SK-N-SH (cell line): ENCODE results near the gene SERPINA12. TPM values are rescaled to one million over a fixed set of nuclear protein-coding genes. Genes with fewer than 3 reads are reported as not detected.

Source experiments
- CTCF ChIA-PET: fragments of 300-600, 350-600 bp; formaldehyde crosslinking; extraction: SDS; loops from one replicate; lab custom pipeline; 2021; lab: Yijun Ruan, JAX
- POLR2A ChIA-PET: fragments of 350-600 bp; sonication (Branson Sonifier 250); formaldehyde crosslinking; extraction: SDS; loops from one replicate; lab custom pipeline; 2020; ENCODE audit warnings: antibody characterized with exemption, inconsistent platforms; lab: Yijun Ruan, JAX
- DNase-seq: peaks from one replicate; pipeline ENCODE4 v3.0.0; 2012
- H2AFZ ChIP-seq: fragments of 200-600 bp; sonication (generic); 2 replicates; pipeline ENCODE4 v1.8.1; 2016; ENCODE audit warnings: antibody characterized with exemption, mild to moderate bottlenecking, low read depth
- H3F3A ChIP-seq: fragments of 200-600 bp; sonication (generic); replicated peaks from 2 replicates; pipeline ENCODE3; 2016; ENCODE audit warnings: antibody characterized with exemption, mild to moderate bottlenecking; ENCODE audit not compliant: insufficient read depth
- H3K27ac ChIP-seq, 2 experiments: fragments of 200-500 bp in 1 of 2; fragments of 200-600 bp in 1 of 2; sonication (Bioruptor generic) in 1 of 2; sonication (generic), shearing (Covaris generic) in 1 of 2; 2 replicates each; pipeline versions ENCODE4 v1.5.1 to v1.6.1; 2014 to 2016; ENCODE audit warnings: low read depth in 2 of 2, inconsistent platforms in 1 of 2, low read length in 1 of 2, mild to moderate bottlenecking in 1 of 2, mixed read lengths in 1 of 2
- H3K27me3 ChIP-seq: fragments of 200-600 bp; sonication (generic), shearing (Covaris generic); 2 replicates; pipeline ENCODE4 v1.6.1; 2016; ENCODE audit warnings: mixed run types; ENCODE audit not compliant: insufficient read depth
- H3K36me3 ChIP-seq, 2 experiments: fragments of 200-500 bp in 1 of 2; fragments of 200-600 bp in 1 of 2; sonication (Bioruptor generic) in 1 of 2; sonication (generic) in 1 of 2; replicated peaks in 1 of 2; 2 replicates each; pipeline versions ENCODE3 to v1.5.1; 2014 to 2016; ENCODE audit warnings: low read length in 1 of 2, mild to moderate bottlenecking in 1 of 2; ENCODE audit not compliant: insufficient read depth in 2 of 2, control insufficient read depth in 1 of 2
- H3K4me1 ChIP-seq, 2 experiments: fragments of 200-500 bp in 1 of 2; fragments of 200-600 bp in 1 of 2; sonication (Bioruptor generic) in 1 of 2; sonication (generic), shearing (Covaris generic) in 1 of 2; 2 replicates each; pipeline versions ENCODE4 v1.5.1 to v1.6.1; 2014 to 2016; ENCODE audit warnings: low read depth in 1 of 2, low read length in 1 of 2, mixed run types in 1 of 2; ENCODE audit not compliant: insufficient read depth in 2 of 2, control insufficient read depth in 1 of 2
- H3K4me2 ChIP-seq: fragments of 200-600 bp; sonication (generic), shearing (Covaris generic); 2 replicates; pipeline ENCODE4 v1.6.1; 2017; ENCODE audit warnings: mixed run types
- H3K4me3 ChIP-seq, 2 experiments: fragments of 200-500 bp in 1 of 2; fragments of 200-600 bp in 1 of 2; sonication (Bioruptor generic) in 1 of 2; sonication (generic), shearing (Covaris generic) in 1 of 2; 2 replicates each; pipeline versions ENCODE4 v1.5.1 to v1.8.1; 2014 to 2016; ENCODE audit warnings: low read depth in 2 of 2, inconsistent platforms in 1 of 2, low read length in 1 of 2, mild to moderate bottlenecking in 1 of 2, mixed read lengths in 1 of 2, moderate library complexity in 1 of 2
- H3K79me2 ChIP-seq: fragments of 200-600 bp; sonication (generic); 2 replicates; pipeline ENCODE4 v1.8.1; 2017; ENCODE audit warnings: mild to moderate bottlenecking; ENCODE audit not compliant: insufficient read depth
- H3K9ac ChIP-seq: fragments of 200-600 bp; sonication (generic); 2 replicates; pipeline ENCODE4 v1.6.1; 2017; ENCODE audit warnings: mixed run types
- H3K9me2 ChIP-seq: fragments of 200-600 bp; sonication (generic); 2 replicates; pipeline ENCODE4 v1.6.1; 2017; ENCODE audit warnings: mixed run types
- H3K9me3 ChIP-seq: fragments of 200-600 bp; sonication (generic); 2 replicates; pipeline ENCODE4 v1.6.1; 2017; ENCODE audit warnings: mixed run types, mild to moderate bottlenecking, moderate library complexity
- H4K20me1 ChIP-seq: fragments of 200-600 bp; sonication (generic); 2 replicates; pipeline ENCODE4 v1.6.1; 2017; ENCODE audit warnings: mild to moderate bottlenecking, mixed run types; ENCODE audit not compliant: insufficient read depth
- CHD2 ChIP-seq: fragments of 150-350 bp; IDR thresholded peaks from 2 replicates; pipeline ENCODE4 v1.6.1; 2018; ENCODE audit warnings: low read length; ENCODE audit not compliant: partially characterized antibody
- ELF1 ChIP-seq: IDR thresholded peaks from 2 replicates; pipeline ENCODE4 v1.4.0; 2012
- FOSL2 ChIP-seq: IDR thresholded peaks from 2 replicates; pipeline ENCODE4 v1.4.0; 2012; ENCODE audit warnings: low read depth, mild to moderate bottlenecking, moderate library complexity, borderline replicate concordance
- FOXM1 ChIP-seq: IDR thresholded peaks from 2 replicates; pipeline ENCODE4 v1.4.0; 2012; ENCODE audit warnings: low read depth, mild to moderate bottlenecking
- GATA2 ChIP-seq: sonication (generic); formaldehyde crosslinking; IDR thresholded peaks from 2 replicates; pipeline ENCODE4 v1.5.0; 2020; ENCODE audit warnings: mild to moderate bottlenecking, missing genetic modification reagents
- MEF2A ChIP-seq: IDR thresholded peaks from 2 replicates; pipeline ENCODE4 v1.4.0; 2012; ENCODE audit warnings: low read depth, borderline replicate concordance
- MXI1 ChIP-seq: IDR thresholded peaks from 2 replicates; pipeline ENCODE4 v1.6.1; 2012; ENCODE audit warnings: mild to moderate bottlenecking, low read depth, low read length, improper control_type of control experiment
- NRF1 ChIP-seq: IDR thresholded peaks from 2 replicates; pipeline ENCODE4 v1.6.1; 2012; ENCODE audit warnings: low read depth, mild to moderate bottlenecking, low read length
- POLR2AphosphoS5 ChIP-seq: IDR thresholded peaks from 2 replicates; pipeline ENCODE4 v1.6.1; 2012; ENCODE audit warnings: low read depth, low read length
- RAD21 ChIP-seq: IDR thresholded peaks from 2 replicates; pipeline ENCODE4 v1.6.1; 2012; ENCODE audit warnings: mild to moderate bottlenecking, low read length
- RFX5 ChIP-seq: IDR thresholded peaks from 2 replicates; pipeline ENCODE4 v1.6.1; 2012; ENCODE audit warnings: mild to moderate bottlenecking, improper control_type of control experiment, low read length
- RXRA ChIP-seq: IDR thresholded peaks from 2 replicates; pipeline ENCODE4 v1.4.0; 2012; ENCODE audit warnings: low read depth, mild to moderate bottlenecking, borderline replicate concordance
- TCF12 ChIP-seq: IDR thresholded peaks from 2 replicates; pipeline ENCODE4 v1.4.0; 2012
- YY1 ChIP-seq: IDR thresholded peaks from 2 replicates; pipeline ENCODE4 v1.4.0; 2012; ENCODE audit warnings: low read depth, mild to moderate bottlenecking
- WGBS: methylation state at CpG from one replicate; pipeline ENCODE4 v1.1.6; 2017; ENCODE audit warnings: low lambda C conversion rate; 5-methylcytosine and 5-hydroxymethylcytosine counted together
- polyA plus RNA-seq, 3 experiments: library from polyadenylated mRNA; depleted of rRNA; stranded (reverse); fragments of >200 nt; gene quantifications; 2 replicates each; pipeline ENCODE4 v1.2.3, GENCODE V29; 2012
- TF ChIP-seq, protein P1 (sequence below): IDR thresholded peaks from 2 replicates; pipeline ENCODE4; 2012
- TF ChIP-seq, protein P2 (sequence below): IDR thresholded peaks from 2 replicates; pipeline ENCODE4 v1.6.1; 2012; ENCODE audit warnings: mild to moderate bottlenecking, low read depth, low read length, moderate library complexity
- TF ChIP-seq, protein P3 (sequence below): fragments of 150-350 bp; IDR thresholded peaks from 2 replicates; pipeline ENCODE4 v1.6.1; 2017; ENCODE audit warnings: antibody characterized with exemption, low read length, low read depth, borderline replicate concordance
- TF ChIP-seq, protein P4 (sequence below): fragments of 150-350 bp; IDR thresholded peaks from 2 replicates; pipeline ENCODE4 v1.6.1; 2016; ENCODE audit warnings: mild to moderate bottlenecking, low read depth, low read length

SERPINA12 gene
- polyA plus RNA-seq, 1 of the 3 experiments (the other 2 are of a cell fraction): not detected

DNA sequence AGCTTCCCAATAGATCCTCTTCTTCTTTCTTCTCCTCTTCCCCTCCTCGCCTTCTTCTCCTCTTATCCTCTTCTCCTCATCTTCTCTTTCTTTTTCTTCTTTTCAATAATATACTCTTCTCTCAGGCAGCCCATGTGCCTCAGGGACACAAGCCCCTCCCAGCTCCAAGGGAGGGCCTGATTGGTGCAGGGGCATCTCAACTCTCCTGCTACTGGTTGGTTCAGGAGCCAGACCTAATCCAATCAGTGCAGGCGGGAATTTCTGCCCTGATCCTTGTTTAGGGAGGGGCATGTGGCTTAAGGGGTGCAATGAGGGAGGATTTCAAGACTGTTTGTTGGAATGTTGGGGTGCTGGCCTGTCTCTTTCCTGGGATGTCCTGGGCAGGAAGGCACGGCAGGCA, 9.0 kb downstream of the SERPINA12 start:
- H3K79me2 ChIP-seq: no peaks in the 10 kb centered on the region
- DNase-seq: no peak
- H3K9ac ChIP-seq: no peak overlapping the region
- H3F3A ChIP-seq: no peaks in the 10 kb centered on the region
- TF ChIP-seq FOSL2 (no peak), FOXM1 (no peak), MXI1 (no peak), POLR2AphosphoS5 (no peak), MEF2A (no peak), RFX5 (no peak), TCF12 (no peak), GATA2 (CRISPR knock-in tag) (no peak), CHD2 (no peak), NRF1 (no peak), YY1 (no peak), RXRA (no peak), RAD21 (no peak), ELF1 (no peak)
- TF ChIP-seq, protein P1, sequence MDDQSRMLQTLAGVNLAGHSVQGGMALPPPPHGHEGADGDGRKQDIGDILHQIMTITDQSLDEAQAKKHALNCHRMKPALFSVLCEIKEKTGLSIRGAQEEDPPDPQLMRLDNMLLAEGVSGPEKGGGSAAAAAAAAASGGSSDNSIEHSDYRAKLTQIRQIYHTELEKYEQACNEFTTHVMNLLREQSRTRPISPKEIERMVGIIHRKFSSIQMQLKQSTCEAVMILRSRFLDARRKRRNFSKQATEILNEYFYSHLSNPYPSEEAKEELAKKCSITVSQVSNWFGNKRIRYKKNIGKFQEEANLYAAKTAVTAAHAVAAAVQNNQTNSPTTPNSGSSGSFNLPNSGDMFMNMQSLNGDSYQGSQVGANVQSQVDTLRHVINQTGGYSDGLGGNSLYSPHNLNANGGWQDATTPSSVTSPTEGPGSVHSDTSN: no peak
- TF ChIP-seq, protein P2, sequence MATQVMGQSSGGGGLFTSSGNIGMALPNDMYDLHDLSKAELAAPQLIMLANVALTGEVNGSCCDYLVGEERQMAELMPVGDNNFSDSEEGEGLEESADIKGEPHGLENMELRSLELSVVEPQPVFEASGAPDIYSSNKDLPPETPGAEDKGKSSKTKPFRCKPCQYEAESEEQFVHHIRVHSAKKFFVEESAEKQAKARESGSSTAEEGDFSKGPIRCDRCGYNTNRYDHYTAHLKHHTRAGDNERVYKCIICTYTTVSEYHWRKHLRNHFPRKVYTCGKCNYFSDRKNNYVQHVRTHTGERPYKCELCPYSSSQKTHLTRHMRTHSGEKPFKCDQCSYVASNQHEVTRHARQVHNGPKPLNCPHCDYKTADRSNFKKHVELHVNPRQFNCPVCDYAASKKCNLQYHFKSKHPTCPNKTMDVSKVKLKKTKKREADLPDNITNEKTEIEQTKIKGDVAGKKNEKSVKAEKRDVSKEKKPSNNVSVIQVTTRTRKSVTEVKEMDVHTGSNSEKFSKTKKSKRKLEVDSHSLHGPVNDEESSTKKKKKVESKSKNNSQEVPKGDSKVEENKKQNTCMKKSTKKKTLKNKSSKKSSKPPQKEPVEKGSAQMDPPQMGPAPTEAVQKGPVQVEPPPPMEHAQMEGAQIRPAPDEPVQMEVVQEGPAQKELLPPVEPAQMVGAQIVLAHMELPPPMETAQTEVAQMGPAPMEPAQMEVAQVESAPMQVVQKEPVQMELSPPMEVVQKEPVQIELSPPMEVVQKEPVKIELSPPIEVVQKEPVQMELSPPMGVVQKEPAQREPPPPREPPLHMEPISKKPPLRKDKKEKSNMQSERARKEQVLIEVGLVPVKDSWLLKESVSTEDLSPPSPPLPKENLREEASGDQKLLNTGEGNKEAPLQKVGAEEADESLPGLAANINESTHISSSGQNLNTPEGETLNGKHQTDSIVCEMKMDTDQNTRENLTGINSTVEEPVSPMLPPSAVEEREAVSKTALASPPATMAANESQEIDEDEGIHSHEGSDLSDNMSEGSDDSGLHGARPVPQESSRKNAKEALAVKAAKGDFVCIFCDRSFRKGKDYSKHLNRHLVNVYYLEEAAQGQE: no peak
- TF ChIP-seq, protein P3, sequence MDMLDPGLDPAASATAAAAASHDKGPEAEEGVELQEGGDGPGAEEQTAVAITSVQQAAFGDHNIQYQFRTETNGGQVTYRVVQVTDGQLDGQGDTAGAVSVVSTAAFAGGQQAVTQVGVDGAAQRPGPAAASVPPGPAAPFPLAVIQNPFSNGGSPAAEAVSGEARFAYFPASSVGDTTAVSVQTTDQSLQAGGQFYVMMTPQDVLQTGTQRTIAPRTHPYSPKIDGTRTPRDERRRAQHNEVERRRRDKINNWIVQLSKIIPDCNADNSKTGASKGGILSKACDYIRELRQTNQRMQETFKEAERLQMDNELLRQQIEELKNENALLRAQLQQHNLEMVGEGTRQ: no peak
- TF ChIP-seq, protein P4, sequence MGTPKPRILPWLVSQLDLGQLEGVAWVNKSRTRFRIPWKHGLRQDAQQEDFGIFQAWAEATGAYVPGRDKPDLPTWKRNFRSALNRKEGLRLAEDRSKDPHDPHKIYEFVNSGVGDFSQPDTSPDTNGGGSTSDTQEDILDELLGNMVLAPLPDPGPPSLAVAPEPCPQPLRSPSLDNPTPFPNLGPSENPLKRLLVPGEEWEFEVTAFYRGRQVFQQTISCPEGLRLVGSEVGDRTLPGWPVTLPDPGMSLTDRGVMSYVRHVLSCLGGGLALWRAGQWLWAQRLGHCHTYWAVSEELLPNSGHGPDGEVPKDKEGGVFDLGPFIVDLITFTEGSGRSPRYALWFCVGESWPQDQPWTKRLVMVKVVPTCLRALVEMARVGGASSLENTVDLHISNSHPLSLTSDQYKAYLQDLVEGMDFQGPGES: no peak
- H3K27me3 ChIP-seq: peaks cover 37% of the 10 kb centered on the region; the same call in 1 of the 2 replicates
- no peak overlapping the region for H2AFZ ChIP-seq
- no peaks in the 10 kb centered on the region for H3K36me3 ChIP-seq
- H3K4me3 ChIP-seq: no peak overlapping the region
- CTCF ChIA-PET: interaction anchor here (4.9 kb wide), 1 partner anchor 14 kb away, joined by 21 read pairs; no protein-coding TSS in a partner anchor
- 20% methylated on average over 3 of the region's 3 CpGs for WGBS
- H3K4me2 ChIP-seq: no peak overlapping the region
- H3K27ac ChIP-seq: no peak overlapping the region
- H4K20me1 ChIP-seq: no peaks in the 10 kb centered on the region
- no peaks in the 10 kb centered on the region for H3K9me2 ChIP-seq
- H3K9me3 ChIP-seq: no peaks in the 10 kb centered on the region
- H3K4me1 ChIP-seq: no peaks in the 10 kb centered on the region
- POLR2A ChIA-PET: no interaction called here
